HG03064 (cell line): ENCODE results near the gene FAM240A.

ENCODE experiments used
- ATAC-seq: cut with Tn5 transposase; IDR thresholded peaks from one replicate; pipeline ENCODE4 v1.9.1; 2021; ENCODE audit warnings: low read depth; ENCODE audit not compliant: unreplicated experiment

Gene FAM240A

GRCh38 chr3:46660003-46660402 lies 47.7 kb downstream of the FAM240A start:
- ATAC-seq, result no peak

GRCh38 chr3:46660543-46661523 lies 48.5 kb downstream of the FAM240A start:
- ATAC-seq, result no peak

GRCh38 chr3:46661776-46662766 lies 49.7 kb downstream of the FAM240A start:
- no peak for ATAC-seq

- ATAC-seq, result no peak
Measured at GRCh38 chr3:46662771-46663551, 50.6 kb downstream of the FAM240A start.

GRCh38 chr3:46663591-46664135 lies 51.3 kb downstream of the FAM240A start:
- no peak for ATAC-seq

- no peak for ATAC-seq
Measured at GRCh38 chr3:46664188-46664970, 52.1 kb downstream of the FAM240A start.

GRCh38 chr3:46664971-46665762 lies 52.8 kb downstream of the FAM240A start:
- ATAC-seq, result no peak

- ATAC-seq, result no peak
Measured at GRCh38 chr3:46665763-46666452, 53.6 kb downstream of the FAM240A start.

- no peak for ATAC-seq
Measured at GRCh38 chr3:46666453-46666845, 54.1 kb downstream of the FAM240A start.

GRCh38 chr3:46667061-46667621 lies 54.8 kb downstream of the FAM240A start:
- no peak for ATAC-seq

- no peak for ATAC-seq
Measured at GRCh38 chr3:46667657-46668056, 55.3 kb downstream of the FAM240A start.

- ATAC-seq, result no peak
Measured at GRCh38 chr3:46668116-46668515, 55.8 kb downstream of the FAM240A start.

GRCh38 chr3:46668591-46668990 lies 56.3 kb downstream of the FAM240A start:
- ATAC-seq, result no peak

GRCh38 chr3:46669191-46669999 lies 57.1 kb downstream of the FAM240A start:
- ATAC-seq, result no peak

- no peak for ATAC-seq
Measured at GRCh38 chr3:46670000-46670890, 57.9 kb downstream of the FAM240A start.
